ENCODE results near the gene CLCNKA. TPM values are rescaled to one million over a fixed set of nuclear protein-coding genes. Genes with fewer than 3 reads are reported as not detected.
A peak's percentile ranks its signal among the peaks of the same experiment; 100 is the strongest.

Gene CLCNKA
- total and polyA plus RNA-seq, 2 of the 8 experiments (the other 6 are each of a cell fraction or from before 2014, with no cell fraction given): 0.95 to 2.0 TPM

DNA sequence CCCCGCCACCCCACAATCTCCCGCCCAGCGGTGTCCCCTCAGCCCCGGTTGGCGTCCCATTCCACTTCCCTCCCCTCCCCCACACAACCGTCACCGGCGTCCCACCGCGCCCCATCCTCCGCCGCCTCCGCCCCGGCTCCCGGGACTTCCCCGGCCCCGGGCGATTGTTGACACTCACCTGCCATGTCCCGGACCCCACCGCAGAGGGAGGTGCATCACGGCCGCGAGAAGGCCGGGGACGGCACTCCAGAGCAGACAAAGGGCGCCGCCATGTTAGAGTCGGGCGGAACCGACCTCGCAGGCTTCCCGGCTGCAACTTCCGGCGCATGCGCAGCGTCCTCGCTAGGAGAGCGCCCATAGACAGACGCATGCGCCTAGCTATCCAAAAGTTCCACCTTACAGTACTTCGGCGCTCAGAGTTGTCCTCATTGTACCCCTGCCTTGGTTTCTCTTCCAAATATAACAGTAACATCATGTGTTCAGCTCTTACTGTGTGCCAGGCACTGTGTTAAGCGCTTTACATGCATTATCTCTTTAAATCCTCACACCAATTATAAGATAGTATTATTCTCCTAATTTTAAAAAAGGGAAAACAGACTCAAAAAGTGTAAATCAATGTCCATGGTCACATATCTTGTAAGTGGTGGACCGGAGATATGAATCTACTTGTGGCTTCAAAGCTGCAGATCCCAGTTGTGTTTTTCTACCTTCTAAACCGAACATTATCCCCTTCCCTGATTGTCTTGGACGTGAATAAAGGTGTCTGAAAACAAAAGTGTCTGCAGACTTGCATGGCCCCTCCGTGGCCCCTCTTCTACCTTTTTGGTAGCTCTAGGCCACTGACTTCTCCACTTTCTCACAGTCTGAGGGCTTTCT is 45.8 kb upstream of the CLCNKA start, which contains the start of gene ZBTB17 (continued):
- TF ChIP-seq EP300 (IDR thresholded peaks at IDR 0.05; ENCODE audit: borderline replicate concordance in 1 of 2, low read depth in 2 of 2, low read length in 2 of 2): peak in 1 of 2 experiments; percentile 30; a peak in 1 of 3 replicates
- no peak for TF ChIP-seq FOSL1 (IDR thresholded peaks at IDR 0.05; ENCODE audit: insufficient read depth, low read depth, low read length)
- TF ChIP-seq, protein P1, sequence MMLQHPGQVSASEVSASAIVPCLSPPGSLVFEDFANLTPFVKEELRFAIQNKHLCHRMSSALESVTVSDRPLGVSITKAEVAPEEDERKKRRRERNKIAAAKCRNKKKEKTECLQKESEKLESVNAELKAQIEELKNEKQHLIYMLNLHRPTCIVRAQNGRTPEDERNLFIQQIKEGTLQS (IDR thresholded peaks at IDR 0.05; ENCODE audit: insufficient read depth, low read depth, low read length): peak; percentile 57; the same call in 1 of the 2 replicates
- TF ChIP-seq, protein P2, sequence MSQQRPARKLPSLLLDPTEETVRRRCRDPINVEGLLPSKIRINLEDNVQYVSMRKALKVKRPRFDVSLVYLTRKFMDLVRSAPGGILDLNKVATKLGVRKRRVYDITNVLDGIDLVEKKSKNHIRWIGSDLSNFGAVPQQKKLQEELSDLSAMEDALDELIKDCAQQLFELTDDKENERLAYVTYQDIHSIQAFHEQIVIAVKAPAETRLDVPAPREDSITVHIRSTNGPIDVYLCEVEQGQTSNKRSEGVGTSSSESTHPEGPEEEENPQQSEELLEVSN (IDR thresholded peaks at IDR 0.05): 0 out of 2 replicates have a peak, but pooled peaks have one; percentile 32
- TF ChIP-seq KDM5A (IDR thresholded peaks at IDR 0.05; ENCODE audit: low read length): peak; percentile 70
- no peak for TF ChIP-seq CHD1 (IDR thresholded peaks at IDR 0.05; ENCODE audit: low read depth, low read length)
- TF ChIP-seq CBX5 (IDR thresholded peaks at IDR 0.05; ENCODE audit: low read depth, low read length): no peak
- TF ChIP-seq SIX5 (IDR thresholded peaks at IDR 0.05; ENCODE audit: low read depth, low read length): peak; percentile 45
- TF ChIP-seq SIN3A (conservative IDR thresholded peaks at IDR 0.05 in 1 of 2, IDR thresholded peaks at IDR 0.05 in 1 of 2; ENCODE audit: low read depth in 1 of 2, low read length in 2 of 2): peak; percentile 72 to 91; a peak in 2 of 4 replicates
- TF ChIP-seq TBP (IDR thresholded peaks at IDR 0.05; ENCODE audit: low read depth, low read length): peak; percentile 36; the same call in 1 of the 2 replicates
- TF ChIP-seq YY1 (IDR thresholded peaks at IDR 0.05; ENCODE audit: low read depth, low read length): peak; percentile 99
- TF ChIP-seq HDAC2 (IDR thresholded peaks at IDR 0.05; ENCODE audit: borderline replicate concordance in 1 of 2, low read depth in 2 of 2, low read length in 2 of 2): peak in 1 of 2 experiments; percentile 98; a peak in 1 of 4 replicates
- TF ChIP-seq CREB1 (IDR thresholded peaks at IDR 0.05): peak; percentile 93
- peak; percentile 92; the same call in 1 of the 2 replicates for TF ChIP-seq SP4 (IDR thresholded peaks at IDR 0.05; ENCODE audit: low read length)
- TF ChIP-seq POLR2A (IDR thresholded peaks at IDR 0.05; ENCODE audit: control extremely low read depth in 1 of 2, low read depth in 2 of 2, low read length in 2 of 2): peak in 1 of 2 experiments; percentile 70; a peak in 2 of 3 replicates
- no peak for TF ChIP-seq RAD21 (IDR thresholded peaks at IDR 0.05 in 1 of 2, conservative IDR thresholded peaks at IDR 0.05 in 1 of 2; ENCODE audit: low read depth in 2 of 2, low read length in 2 of 2)
- no peak for TF ChIP-seq TCF12 (IDR thresholded peaks at IDR 0.05; ENCODE audit: low read depth, low read length)
- TF ChIP-seq NRF1 (IDR thresholded peaks at IDR 0.05; ENCODE audit: low read depth, low read length): peak; percentile 98
